SU-DHL-6 (cell line): ENCODE data around the gene KRIT1.
"Not testable (repeated sequence)": the region's sequence is repeated elsewhere in the genome, so short reads cannot be mapped to it uniquely, and the experiment has no call there.

Experiments
- H2AFZ ChIP-seq: fragments of 200-600 bp; sonication (generic); 2 replicates; pipeline ENCODE4 v1.6.1; 2014; ENCODE audit warnings: low read depth, mild to moderate bottlenecking, moderate library complexity, mixed read lengths, antibody characterized with exemption, low read length; ENCODE audit not compliant: severe bottlenecking
- H3F3A ChIP-seq: fragments of 200-600 bp; shearing (Covaris generic); 2 replicates; pipeline ENCODE4 v1.6.0; 2016; ENCODE audit warnings: antibody characterized with exemption, mild to moderate bottlenecking; ENCODE audit not compliant: insufficient read depth
- H3K27ac ChIP-seq: fragments of 200-600 bp; sonication (generic); 2 replicates; pipeline ENCODE4 v1.5.1; 2016; ENCODE audit warnings: low read depth, mild to moderate bottlenecking, low read length, moderate library complexity, mixed read lengths
- H3K27me3 ChIP-seq: fragments of 200-600 bp; sonication (generic), shearing (Covaris generic); 2 replicates; pipeline ENCODE4 v1.6.0; 2014; ENCODE audit warnings: mild to moderate bottlenecking, low read length
- H3K36me3 ChIP-seq: fragments of 200-600 bp; sonication (generic); 2 replicates; pipeline ENCODE4 v1.6.1; 2014; ENCODE audit warnings: mild to moderate bottlenecking, low read length, mixed read lengths
- H3K4me2 ChIP-seq: fragments of 300-600, 200-600 bp; shearing (Covaris generic), sonication (generic); 2 replicates; pipeline ENCODE4 v1.6.0; 2014; ENCODE audit warnings: low read length, low read depth, mild to moderate bottlenecking; ENCODE audit not compliant: poor library complexity, severe bottlenecking
- H3K4me3 ChIP-seq: fragments of 200-600 bp; sonication (generic); 2 replicates; pipeline ENCODE4 v1.5.1; 2014; ENCODE audit warnings: antibody characterized with exemption, low read length, mild to moderate bottlenecking, mixed read lengths; ENCODE audit not compliant: insufficient read depth, poor library complexity, severe bottlenecking
- H3K79me2 ChIP-seq: fragments of 200-600 bp; sonication (generic); 2 replicates; pipeline ENCODE4 v1.6.1; 2014; ENCODE audit warnings: mild to moderate bottlenecking, low read length, moderate library complexity; ENCODE audit not compliant: insufficient read depth
- H3K9ac ChIP-seq: fragments of 200-600 bp; sonication (generic); 2 replicates; pipeline ENCODE4 v1.7.0; 2014; ENCODE audit warnings: mild to moderate bottlenecking, low read length
- H3K9me2 ChIP-seq: fragments of 200-600 bp; sonication (generic); replicated peaks from 2 replicates; pipeline ENCODE4 v1.6.1; 2014; ENCODE audit warnings: low read length; ENCODE audit not compliant: insufficient read depth
- H3K9me3 ChIP-seq: fragments of 200-600 bp; sonication (generic); 2 replicates; pipeline ENCODE4 v1.6.1; 2014; ENCODE audit warnings: low read length, mixed read lengths; ENCODE audit not compliant: insufficient read depth
- H4K20me1 ChIP-seq: fragments of 200-600 bp; sonication (generic); 2 replicates; pipeline ENCODE4 v1.6.1; 2014; ENCODE audit warnings: low read depth, mild to moderate bottlenecking, antibody characterized with exemption, low read length, moderate library complexity, mixed read lengths
- CTCF ChIP-seq: fragments of 200-600 bp; sonication (generic); IDR thresholded peaks from one replicate; pipeline ENCODE4 v1.5.1; 2017; ENCODE audit warnings: antibody characterized with exemption, mild to moderate bottlenecking, low read length, moderate library complexity; ENCODE audit not compliant: insufficient read depth, poor library complexity, severe bottlenecking
- EZH2phosphoT487 ChIP-seq: fragments of 200-600 bp; sonication (generic), shearing (Covaris generic); conservative IDR thresholded peaks from 2 replicates; pipeline ENCODE4 v1.6.1; 2018; ENCODE audit warnings: mild to moderate bottlenecking, antibody characterized with exemption, low read length, moderate library complexity, mixed read lengths

The KRIT1 gene

GRCh38 chr7:92177362-92177761, 68.4 kb downstream of the KRIT1 start:
- no peaks in the 10 kb centered on the region for H3K36me3 ChIP-seq
- no peaks in the 10 kb centered on the region for H3K27me3 ChIP-seq
- TF ChIP-seq EZH2phosphoT487 (no peak), CTCF (no peak)

GRCh38 chr7:92169529-92169928, 76.2 kb downstream of the KRIT1 start:
- not testable (repeated sequence) for H3K36me3 ChIP-seq, H4K20me1 ChIP-seq, H3K9ac ChIP-seq, H3K4me3 ChIP-seq, H3K27ac ChIP-seq, H3K79me2 ChIP-seq, H3K4me2 ChIP-seq, H3K9me2 ChIP-seq, H3F3A ChIP-seq, H3K27me3 ChIP-seq, H2AFZ ChIP-seq, H3K9me3 ChIP-seq

More at GRCh38 chr7:92177362-92177761, 68.4 kb downstream of the KRIT1 start:
- Histone ChIP-seq H3K9ac (no peak overlapping the region), H3K4me2 (no peak overlapping the region), H3K4me3 (no peak overlapping the region), H3F3A (peaks cover 15% of the 10 kb centered on the region), H2AFZ (no peak overlapping the region), H4K20me1 (peaks cover 4% of the 10 kb centered on the region; the same call in 1 of the 2 replicates), H3K9me3 (no peaks in the 10 kb centered on the region), H3K79me2 (no peaks in the 10 kb centered on the region), H3K9me2 (no peaks in the 10 kb centered on the region), H3K27ac (no peak overlapping the region)

GRCh38 chr7:92161271-92161670, 84.4 kb downstream of the KRIT1 start:
- no peak for TF ChIP-seq CTCF
- no peak for TF ChIP-seq EZH2phosphoT487
- no peaks in the 10 kb centered on the region for H3K36me3 ChIP-seq
- no peak overlapping the region for H3K4me2 ChIP-seq
- H3K4me3 ChIP-seq, result no peak overlapping the region
- no peaks in the 10 kb centered on the region for H4K20me1 ChIP-seq
- no peaks in the 10 kb centered on the region for H3K79me2 ChIP-seq
- H3K9me2 ChIP-seq, result no peaks in the 10 kb centered on the region
- H2AFZ ChIP-seq, result no peak overlapping the region
- H3K9me3 ChIP-seq, result no peaks in the 10 kb centered on the region
- H3K9ac ChIP-seq, result no peak overlapping the region
- H3K27ac ChIP-seq, result no peak overlapping the region
- no peaks in the 10 kb centered on the region for H3K27me3 ChIP-seq
- no peaks in the 10 kb centered on the region for H3F3A ChIP-seq

- Histone ChIP-seq H3K4me3 (no peak overlapping the region), H2AFZ (no peak overlapping the region), H3F3A (no peaks in the 10 kb centered on the region), H3K27me3 (no peaks in the 10 kb centered on the region), H3K9ac (no peak overlapping the region), H3K9me2 (no peaks in the 10 kb centered on the region), H3K27ac (no peak overlapping the region), H3K79me2 (no peaks in the 10 kb centered on the region), H3K9me3 (no peaks in the 10 kb centered on the region), H3K36me3 (no peaks in the 10 kb centered on the region), H3K4me2 (no peak overlapping the region), H4K20me1 (no peaks in the 10 kb centered on the region)
- TF ChIP-seq CTCF (no peak), EZH2phosphoT487 (no peak)
Observed at GRCh38 chr7:92158660-92159575, 86.8 kb downstream of the KRIT1 start.
